HepG2 (cell line): ENCODE data around the gene CARS2. TPM values are rescaled to one million over a fixed set of nuclear protein-coding genes. Genes with fewer than 3 reads are reported as not detected.

Experiments used
- ARNT2 ChIP-seq: sonication (generic); formaldehyde crosslinking; IDR thresholded peaks from 2 replicates; pipeline ENCODE4 v1.8.0; 2022; ENCODE audit warnings: mild to moderate bottlenecking, low read depth, missing genetic modification reagents, moderate library complexity
- E2F1 ChIP-seq: sonication (generic); formaldehyde crosslinking; IDR thresholded peaks from 2 replicates; pipeline ENCODE4 v1.5.0; 2020; ENCODE audit warnings: missing genetic modification reagents
- FUBP1 ChIP-seq: sonication (generic); formaldehyde crosslinking; IDR thresholded peaks from 2 replicates; pipeline ENCODE4 v1.5.1; 2020; ENCODE audit warnings: missing genetic modification reagents, mild to moderate bottlenecking, borderline replicate concordance
- HNRNPLL ChIP-seq: fragments of 200-400 bp; formaldehyde crosslinking; IDR thresholded peaks from 2 replicates; pipeline ENCODE4 v1.6.1; 2017; ENCODE audit warnings: mild to moderate bottlenecking, low read depth, low read length; ENCODE audit not compliant: poor library complexity, severe bottlenecking
- MTA1 ChIP-seq: sonication (generic); formaldehyde crosslinking; IDR thresholded peaks from 2 replicates; pipeline ENCODE4 v1.4.0; 2020; ENCODE audit warnings: missing genetic modification reagents, mild to moderate bottlenecking, borderline replicate concordance
- NCOR1 ChIP-seq: fragments of 200-600 bp; sonication (generic); IDR thresholded peaks from 2 replicates; pipeline ENCODE4 v1.7.0; 2017; ENCODE audit warnings: antibody characterized with exemption, low read length, borderline replicate concordance
- NFKB2 ChIP-seq: sonication (generic); formaldehyde crosslinking; IDR thresholded peaks from 2 replicates; pipeline ENCODE4 v1.4.0; 2020; ENCODE audit warnings: missing genetic modification reagents, borderline replicate concordance
- NR1H2 ChIP-seq: sonication (generic); formaldehyde crosslinking; IDR thresholded peaks from 2 replicates; pipeline ENCODE4 v1.8.1; 2022; ENCODE audit warnings: low read depth, missing genetic modification reagents, borderline replicate concordance
- PLRG1 ChIP-seq: fragments of 450-650 bp; conservative IDR thresholded peaks from 2 replicates; pipeline ENCODE4 v1.6.1; 2016
- POGZ ChIP-seq: sonication (generic); formaldehyde crosslinking; IDR thresholded peaks from 2 replicates; pipeline ENCODE4 v1.4.0; 2020; ENCODE audit warnings: mild to moderate bottlenecking, missing genetic modification reagents
- SNAPC4 ChIP-seq: sonication (generic); formaldehyde crosslinking; IDR thresholded peaks from 2 replicates; pipeline ENCODE4 v1.4.0; 2020; ENCODE audit warnings: mild to moderate bottlenecking, missing genetic modification reagents
- STAT5B ChIP-seq: sonication (generic); formaldehyde crosslinking; IDR thresholded peaks from 2 replicates; pipeline ENCODE4 v1.4.0; 2020; ENCODE audit warnings: missing genetic modification reagents
- U2AF1 ChIP-seq: fragments of 200-400 bp; formaldehyde crosslinking; optimal IDR thresholded peaks from 2 replicates; pipeline ENCODE3; 2017; ENCODE audit warnings: mild to moderate bottlenecking, low read depth, low read length
- ZNF263 ChIP-seq: sonication (generic); formaldehyde crosslinking; IDR thresholded peaks from 2 replicates; pipeline ENCODE4 v1.4.0; 2020; ENCODE audit warnings: missing genetic modification reagents
- ZNF343 ChIP-seq: sonication (generic); formaldehyde crosslinking; IDR thresholded peaks from 2 replicates; pipeline ENCODE4 v1.4.0; 2020; ENCODE audit warnings: mild to moderate bottlenecking, missing genetic modification reagents
- ZNF563 ChIP-seq: sonication (generic); formaldehyde crosslinking; IDR thresholded peaks from 2 replicates; pipeline ENCODE4 v1.8.0; 2022; ENCODE audit warnings: mild to moderate bottlenecking, moderate library complexity, missing genetic modification reagents
- ZSCAN31 ChIP-seq: sonication (generic); formaldehyde crosslinking; IDR thresholded peaks from 2 replicates; pipeline ENCODE4 v1.5.0; 2020; ENCODE audit warnings: low read depth, mild to moderate bottlenecking, missing genetic modification reagents
- polyA plus RNA-seq, 8 experiments: library from polyadenylated mRNA; depleted of rRNA in 3 of 8; stranded (reverse) in 7 of 8; unstranded in 1 of 8; fragments of >200 nt; fragmentation: Illumina TruSeq in 4 of 8; extraction: Trizol in 4 of 8; gene quantifications; 2 replicates each; pipeline versions ENCODE4 v1.2.1 to v1.2.3, GENCODE V29; 2011 to 2016; ENCODE audit warnings: low read depth in 4 of 8, missing spikeins in 1 of 8, mixed read lengths in 1 of 8; ENCODE audit not compliant: insufficient read depth in 1 of 8
- total RNA-seq, 5 experiments: library from RNA; depleted of rRNA; stranded (reverse); fragments of >200 nt; fragmentation: Illumina TruSeq; extraction: Trizol; gene quantifications; 2 replicates each; pipeline ENCODE4 v1.2.3, GENCODE V29; 2016; ENCODE audit warnings: low read depth in 1 of 5
- TF ChIP-seq, protein P1 (sequence below): sonication (generic); formaldehyde crosslinking; conservative IDR thresholded peaks from 2 replicates; pipeline ENCODE4 v1.8.0; 2022; ENCODE audit warnings: low read depth, missing genetic modification reagents
- TF ChIP-seq, protein P2 (sequence below): sonication (generic); formaldehyde crosslinking; IDR thresholded peaks from 2 replicates; pipeline ENCODE4 v1.5.0; 2020; ENCODE audit warnings: mild to moderate bottlenecking, low read depth, missing genetic modification reagents, borderline replicate concordance

The CARS2 gene
- total and polyA plus RNA-seq, 2 of the 13 experiments (the other 11 are each of a cell fraction or from before 2014, with no cell fraction given): 41.1 to 59.3 TPM

GRCh38 chr13:110712081-110712848, 6.3 kb upstream of the CARS2 start (continued):
- peak; percentile 52; the same call in 1 of the 2 replicates for TF ChIP-seq ZSCAN31 (CRISPR knock-in tag)
- TF ChIP-seq ZNF343: no peak
- no peak for TF ChIP-seq FUBP1 (CRISPR knock-in tag)
- TF ChIP-seq PLRG1: no peak
- no peak for TF ChIP-seq STAT5B (CRISPR knock-in tag)
- TF ChIP-seq, protein P1, sequence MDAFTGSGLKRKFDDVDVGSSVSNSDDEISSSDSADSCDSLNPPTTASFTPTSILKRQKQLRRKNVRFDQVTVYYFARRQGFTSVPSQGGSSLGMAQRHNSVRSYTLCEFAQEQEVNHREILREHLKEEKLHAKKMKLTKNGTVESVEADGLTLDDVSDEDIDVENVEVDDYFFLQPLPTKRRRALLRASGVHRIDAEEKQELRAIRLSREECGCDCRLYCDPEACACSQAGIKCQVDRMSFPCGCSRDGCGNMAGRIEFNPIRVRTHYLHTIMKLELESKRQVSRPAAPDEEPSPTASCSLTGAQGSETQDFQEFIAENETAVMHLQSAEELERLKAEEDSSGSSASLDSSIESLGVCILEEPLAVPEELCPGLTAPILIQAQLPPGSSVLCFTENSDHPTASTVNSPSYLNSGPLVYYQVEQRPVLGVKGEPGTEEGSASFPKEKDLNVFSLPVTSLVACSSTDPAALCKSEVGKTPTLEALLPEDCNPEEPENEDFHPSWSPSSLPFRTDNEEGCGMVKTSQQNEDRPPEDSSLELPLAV (CRISPR knock-in tag): no peak
- TF ChIP-seq ARNT2: no peak
- TF ChIP-seq, protein P2, sequence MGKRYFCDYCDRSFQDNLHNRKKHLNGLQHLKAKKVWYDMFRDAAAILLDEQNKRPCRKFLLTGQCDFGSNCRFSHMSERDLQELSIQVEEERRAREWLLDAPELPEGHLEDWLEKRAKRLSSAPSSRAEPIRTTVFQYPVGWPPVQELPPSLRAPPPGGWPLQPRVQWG (CRISPR knock-in tag): no peak
- TF ChIP-seq NR1H2: no peak
- TF ChIP-seq NCOR1: 0 out of 2 replicates have a peak, but pooled peaks have one; percentile 38
- no peak for TF ChIP-seq MTA1 (CRISPR knock-in tag)
- TF ChIP-seq POGZ (CRISPR knock-in tag): no peak
- TF ChIP-seq NFKB2: no peak; the same call in 1 of the 2 replicates
- TF ChIP-seq ZNF563 (CRISPR knock-in tag): peak; percentile 55; the same call in 1 of the 2 replicates
- TF ChIP-seq SNAPC4 (CRISPR knock-in tag): no peak
- no peak for TF ChIP-seq U2AF1
- no peak for TF ChIP-seq HNRNPLL
- peak; percentile 76 for TF ChIP-seq E2F1 (CRISPR knock-in tag)
- no peak for TF ChIP-seq ZNF263
